GM20000 (cell line): ENCODE measurements around the gene GPC4.

Experiments used
- DNase-seq: peaks from one replicate; pipeline ENCODE4 v3.0.0; 2012; ENCODE audit warnings: low spot score
- TF ChIP-seq, protein P1 (sequence below): IDR thresholded peaks from 2 replicates; pipeline ENCODE4 v1.5.1; 2012; ENCODE audit warnings: mild to moderate bottlenecking, control low read depth; ENCODE audit errors: extremely low read depth, missing control alignments

Gene GPC4

DNA sequence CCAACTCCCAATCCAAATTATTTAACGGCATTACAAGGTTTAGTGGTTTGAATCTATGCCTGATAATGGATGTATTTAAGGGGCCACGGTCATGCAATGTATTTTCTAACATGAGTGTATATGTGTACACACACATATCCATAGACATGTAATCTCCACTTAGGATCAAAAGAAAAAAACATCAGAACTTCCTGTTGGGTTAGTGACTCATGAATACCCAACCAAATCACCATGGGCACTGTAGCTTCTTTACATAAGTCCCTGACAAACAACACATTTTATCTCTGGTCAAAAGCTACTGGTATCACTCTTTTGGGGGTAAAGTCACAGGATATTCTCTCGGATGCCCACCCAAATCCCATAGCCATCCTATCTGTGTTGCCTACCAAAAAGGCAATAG is 160.6 kb downstream of the GPC4 start:
- DNase-seq: no peak
- TF ChIP-seq, protein P1, sequence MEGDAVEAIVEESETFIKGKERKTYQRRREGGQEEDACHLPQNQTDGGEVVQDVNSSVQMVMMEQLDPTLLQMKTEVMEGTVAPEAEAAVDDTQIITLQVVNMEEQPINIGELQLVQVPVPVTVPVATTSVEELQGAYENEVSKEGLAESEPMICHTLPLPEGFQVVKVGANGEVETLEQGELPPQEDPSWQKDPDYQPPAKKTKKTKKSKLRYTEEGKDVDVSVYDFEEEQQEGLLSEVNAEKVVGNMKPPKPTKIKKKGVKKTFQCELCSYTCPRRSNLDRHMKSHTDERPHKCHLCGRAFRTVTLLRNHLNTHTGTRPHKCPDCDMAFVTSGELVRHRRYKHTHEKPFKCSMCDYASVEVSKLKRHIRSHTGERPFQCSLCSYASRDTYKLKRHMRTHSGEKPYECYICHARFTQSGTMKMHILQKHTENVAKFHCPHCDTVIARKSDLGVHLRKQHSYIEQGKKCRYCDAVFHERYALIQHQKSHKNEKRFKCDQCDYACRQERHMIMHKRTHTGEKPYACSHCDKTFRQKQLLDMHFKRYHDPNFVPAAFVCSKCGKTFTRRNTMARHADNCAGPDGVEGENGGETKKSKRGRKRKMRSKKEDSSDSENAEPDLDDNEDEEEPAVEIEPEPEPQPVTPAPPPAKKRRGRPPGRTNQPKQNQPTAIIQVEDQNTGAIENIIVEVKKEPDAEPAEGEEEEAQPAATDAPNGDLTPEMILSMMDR: no peak

DNA sequence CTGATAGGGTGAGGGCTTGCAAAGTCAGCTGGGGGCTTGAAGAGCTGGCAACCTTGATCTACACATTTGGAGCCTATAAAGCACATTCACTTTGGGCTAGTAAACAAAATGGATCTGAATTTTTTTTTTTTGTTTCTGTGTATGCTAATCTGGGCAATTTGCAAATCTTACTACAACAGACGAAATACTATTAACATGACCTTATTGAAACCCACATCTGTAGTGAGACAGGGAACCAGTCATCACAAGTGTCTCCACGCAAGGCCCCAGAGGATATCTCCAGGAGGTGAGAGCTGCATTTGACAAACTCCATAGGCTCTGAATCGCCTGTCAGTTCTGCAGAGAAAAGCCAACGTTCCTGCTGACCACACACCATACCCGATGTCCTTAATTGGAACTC is 164.1 kb downstream of the GPC4 start:
- DNase-seq: no peak
- TF ChIP-seq, protein P1: no peak

DNA sequence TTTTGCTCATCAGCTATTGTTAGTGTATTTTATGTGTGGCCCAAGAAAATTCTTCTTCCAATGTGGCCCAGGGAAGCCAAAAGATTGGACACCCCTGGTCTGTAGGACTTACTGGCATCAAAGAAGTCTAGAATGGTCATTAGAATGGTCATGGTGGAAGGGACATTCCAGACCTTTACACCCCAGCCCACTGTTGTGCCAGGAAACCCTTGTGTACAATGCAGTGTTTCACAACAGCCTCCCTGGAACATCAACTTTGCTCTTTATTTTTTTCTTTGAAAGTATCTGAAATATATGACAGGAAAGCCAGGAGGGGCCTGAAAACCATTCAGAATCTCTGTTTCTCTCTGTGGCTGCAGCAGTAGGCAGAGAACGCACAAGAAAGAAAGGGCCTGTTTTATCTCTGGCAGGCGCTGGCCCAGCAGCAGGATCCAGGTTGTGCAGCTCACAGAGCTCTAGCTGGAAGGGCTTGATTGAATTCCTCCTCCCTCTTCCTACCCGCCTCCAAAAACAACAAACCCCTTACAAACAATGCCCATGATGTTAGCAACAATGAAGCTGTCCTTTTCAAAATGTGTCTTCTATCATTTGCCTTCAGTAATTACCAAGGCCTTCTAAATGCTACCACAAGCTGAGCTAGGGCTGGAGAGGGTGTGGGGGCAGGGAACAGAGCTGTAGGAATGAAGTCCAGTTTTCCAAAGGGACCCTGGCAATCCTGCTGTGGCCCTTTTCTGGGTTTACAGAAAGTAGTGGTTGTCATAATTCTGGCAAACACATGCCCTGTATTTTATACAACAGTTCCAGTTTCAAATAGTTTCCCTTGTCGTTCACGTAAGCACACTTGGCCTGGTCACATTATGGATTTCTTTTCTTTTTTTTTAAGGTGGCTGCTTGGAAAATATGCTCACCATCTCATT is 164.8 kb downstream of the GPC4 start:
- TF ChIP-seq, protein P1: no peak

More for the DNA sequence above, 164.8 kb downstream of the GPC4 start:
- DNase-seq: no peak
